Measurements from ENCODE around the gene ITGB3.

GRCh38 chr17:47290870-47291241 is 37.2 kb downstream of the ITGB3 start:
- TF ChIP-seq EZH2 (IDR thresholded peaks at IDR 0.05; ENCODE audit: insufficient read depth, poor library complexity, severe bottlenecking) (no peak), EZH2phosphoT487 (IDR thresholded peaks at IDR 0.05; ENCODE audit: insufficient read depth, low read depth) (no peak)

All from GM23248 (cell line).